ENCODE measurements around the gene RABL6.

DNA sequence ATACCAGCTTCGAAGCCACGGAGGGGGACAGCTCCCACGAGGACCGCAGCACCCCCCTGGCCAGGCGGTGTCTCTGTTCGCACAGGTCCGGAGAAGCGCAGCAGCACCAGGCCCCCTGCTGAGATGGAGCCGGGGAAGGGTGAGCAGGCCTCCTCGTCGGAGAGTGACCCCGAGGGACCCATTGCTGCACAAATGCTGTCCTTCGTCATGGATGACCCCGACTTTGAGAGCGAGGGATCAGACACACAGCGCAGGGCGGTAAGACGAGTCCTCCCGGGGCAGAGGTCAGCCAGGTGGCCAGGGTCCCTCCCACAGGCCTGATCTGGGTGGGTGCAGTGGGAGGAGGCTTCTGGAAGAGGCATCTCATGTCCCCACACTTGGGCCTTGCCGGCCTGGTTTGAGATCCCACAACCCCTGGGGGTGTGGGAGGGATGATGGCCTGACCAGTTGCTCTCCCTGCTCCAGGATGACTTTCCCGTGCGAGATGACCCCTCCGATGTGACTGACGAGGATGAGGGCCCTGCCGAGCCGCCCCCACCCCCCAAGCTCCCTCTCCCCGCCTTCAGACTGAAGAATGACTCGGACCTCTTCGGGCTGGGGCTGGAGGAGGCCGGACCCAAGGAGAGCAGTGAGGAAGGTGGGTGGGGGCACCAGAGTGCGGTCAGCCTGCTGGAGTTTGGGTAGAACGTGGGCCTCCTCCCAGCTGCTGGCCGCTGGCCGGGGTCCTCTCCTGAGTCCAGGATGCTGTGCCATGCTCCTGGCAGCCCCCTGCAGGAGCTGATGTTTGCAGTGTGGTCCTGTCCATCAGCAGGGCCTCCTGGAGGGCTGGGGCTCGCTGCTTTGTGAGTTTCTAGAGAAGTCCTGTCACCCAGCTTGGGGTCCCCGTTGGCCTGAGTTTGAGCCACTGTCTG, 31.7 kb downstream of the RABL6 start:
- no peak for TF ChIP-seq CTCF (IDR thresholded peaks at IDR 0.05; ENCODE audit: insufficient read depth, low read depth, low read length)
- no peak for TF ChIP-seq EZH2 (IDR thresholded peaks at IDR 0.05; ENCODE audit: insufficient read depth, low read length)
